H1 (cell line): ENCODE data around the gene ADGRD2. TPM values are rescaled to one million over a fixed set of nuclear protein-coding genes. Genes with fewer than 3 reads are reported as not detected.
"Not testable (repeated sequence)": the region's sequence is repeated elsewhere in the genome, so short reads cannot be mapped to it uniquely, and the experiment has no call there.

Experiments used
- CTCF ChIA-PET: fragments of 300-600 bp; sonication (Branson Sonifier 250); formaldehyde crosslinking; loops from one replicate; lab custom pipeline; 2021; ENCODE audit not compliant: partially characterized antibody; lab: Charles Lee
- POLR2A ChIA-PET: fragments of 300-600 bp; sonication (Branson Sonifier 250); formaldehyde crosslinking; loops from one replicate; lab custom pipeline; 2021; ENCODE audit warnings: inconsistent platforms; ENCODE audit not compliant: partially characterized antibody; lab: Charles Lee
- DNase-seq, 2 experiments: peaks; one replicate each; pipeline versions ENCODE4 v3.0.0 to v3.0.0-alpha.2; 2010 to 2022; ENCODE audit warnings: low spot score in 2 of 2, low read depth in 1 of 2, mixed read lengths in 1 of 2
- FAIRE-seq: peaks from 2 replicates; lab custom pipeline; 2011; peaks lifted over from hg19 to GRCh38; lab: Jason Lieb, UNC
- H2AFZ ChIP-seq: 2 replicates; pipeline ENCODE4 v1.8.1; 2012; ENCODE audit warnings: low read length, inconsistent platforms
- H2AK5ac ChIP-seq: 2 replicates; pipeline ENCODE4 v1.6.1; 2013; ENCODE audit warnings: low read depth, low read length
- H2BK120ac ChIP-seq: replicated peaks from 2 replicates; pipeline ENCODE3; 2013; ENCODE audit warnings: low read depth, low read length, inconsistent platforms
- H2BK12ac ChIP-seq: 2 replicates; pipeline ENCODE4 v1.6.1; 2013; ENCODE audit warnings: low read depth, low read length
- H2BK15ac ChIP-seq: 2 replicates; pipeline ENCODE4 v1.6.1; 2013; ENCODE audit warnings: low read length
- H2BK20ac ChIP-seq: 2 replicates; pipeline ENCODE4 v1.6.1; 2013; ENCODE audit warnings: low read length
- H2BK5ac ChIP-seq: 2 replicates; pipeline ENCODE4 v1.6.1; 2013; ENCODE audit warnings: low read depth, low read length
- H3K14ac ChIP-seq: 2 replicates; pipeline ENCODE4 v1.6.1; 2013; ENCODE audit warnings: inconsistent platforms; ENCODE audit not compliant: insufficient read length
- H3K18ac ChIP-seq: 2 replicates; pipeline ENCODE4 v1.6.1; 2013; ENCODE audit warnings: low read length; ENCODE audit errors: extremely low read depth
- H3K23ac ChIP-seq: 2 replicates; pipeline ENCODE4 v1.6.1; 2013; ENCODE audit warnings: inconsistent platforms; ENCODE audit not compliant: insufficient read length
- H3K23me2 ChIP-seq: 2 replicates; pipeline ENCODE4 v1.6.1; 2013; ENCODE audit warnings: low read depth, low read length
- H3K27ac ChIP-seq: 2 replicates; pipeline ENCODE4 v1.6.1; 2011; ENCODE audit warnings: low read depth, low read length, inconsistent platforms
- H3K27me3 ChIP-seq, 4 experiments: replicated peaks in 1 of 4; 1 replicate in 1 of 4; 2 replicates in 3 of 4; pipeline versions ENCODE4 v1.6.1 to v1.8.1; 2011 to 2013; ENCODE audit warnings: low read length in 3 of 4, mild to moderate bottlenecking in 3 of 4, inconsistent platforms in 2 of 4, mixed read lengths in 2 of 4, moderate library complexity in 1 of 4; ENCODE audit not compliant: control insufficient read depth in 3 of 4, insufficient read depth in 3 of 4; ENCODE audit errors: extremely low read depth in 1 of 4
- H3K36me3 ChIP-seq, 4 experiments: 2 replicates each; pipeline versions ENCODE4 v1.6.1 to v1.8.1; 2011 to 2013; ENCODE audit warnings: mild to moderate bottlenecking in 4 of 4, low read length in 3 of 4, moderate library complexity in 2 of 4, control low read depth in 1 of 4, inconsistent platforms in 1 of 4; ENCODE audit not compliant: insufficient read depth in 4 of 4, control insufficient read depth in 2 of 4
- H3K4ac ChIP-seq: replicated peaks from 2 replicates; pipeline ENCODE3; 2013; ENCODE audit warnings: low read length, low read depth, mixed read lengths, inconsistent platforms; ENCODE audit not compliant: insufficient read length
- H3K4me1 ChIP-seq, 4 experiments: replicated peaks in 1 of 4; 1 replicate in 1 of 4; 2 replicates in 3 of 4; pipeline versions ENCODE4 v1.6.1 to v1.8.1; 2011 to 2013; ENCODE audit warnings: low read length in 3 of 4, inconsistent platforms in 2 of 4, mixed read lengths in 1 of 4; ENCODE audit not compliant: insufficient read depth in 4 of 4, control insufficient read depth in 3 of 4
- H3K4me2 ChIP-seq, 2 experiments: 2 replicates each; pipeline versions ENCODE4 v1.6.1 to v1.8.1; 2011 to 2013; ENCODE audit warnings: low read depth in 2 of 2, low read length in 2 of 2, control low read depth in 1 of 2, inconsistent platforms in 1 of 2, mild to moderate bottlenecking in 1 of 2; ENCODE audit not compliant: insufficient read depth in 1 of 2
- H3K4me3 ChIP-seq, 4 experiments: fragments of 200-600, 300-600 bp in 1 of 4; sonication (generic), shearing (Covaris generic), sonication (Bioruptor Twin) in 1 of 4; 2 replicates each; pipeline versions ENCODE4 v1.5.1 to v1.8.1; 2011 to 2016; ENCODE audit warnings: low read length in 4 of 4, low read depth in 3 of 4, control low read depth in 2 of 4, inconsistent platforms in 2 of 4, mild to moderate bottlenecking in 2 of 4, mixed read lengths in 1 of 4, moderate library complexity in 1 of 4; ENCODE audit not compliant: insufficient read depth in 2 of 4; ENCODE audit errors: extremely low read depth in 1 of 4
- H3K56ac ChIP-seq: replicated peaks from 2 replicates; pipeline ENCODE3; 2013; ENCODE audit warnings: low read depth, mild to moderate bottlenecking, mixed read lengths, low read length, inconsistent platforms; ENCODE audit not compliant: insufficient read length
- H3K79me1 ChIP-seq: 2 replicates; pipeline ENCODE4 v1.6.1; 2013; ENCODE audit warnings: low read depth, low read length, control low read depth
- H3K79me2 ChIP-seq, 2 experiments: 2 replicates each; pipeline versions ENCODE4 v1.6.1 to v1.8.1; 2012 to 2013; ENCODE audit warnings: low read length in 2 of 2, mild to moderate bottlenecking in 2 of 2, inconsistent platforms in 1 of 2; ENCODE audit not compliant: insufficient read depth in 2 of 2, control insufficient read depth in 1 of 2
- H3K9ac ChIP-seq, 4 experiments: replicated peaks in 1 of 4; 1 replicate in 1 of 4; 2 replicates in 3 of 4; pipeline versions ENCODE4 v1.6.1 to v1.8.1; 2011 to 2013; ENCODE audit warnings: low read depth in 3 of 4, low read length in 3 of 4, control low read depth in 2 of 4, mild to moderate bottlenecking in 2 of 4, moderate library complexity in 2 of 4, inconsistent platforms in 1 of 4; ENCODE audit errors: extremely low read depth in 1 of 4
- H3K9me3 ChIP-seq, 2 experiments: 2 replicates each; pipeline versions ENCODE4 v1.6.1 to v1.8.1; 2012 to 2013; ENCODE audit warnings: mild to moderate bottlenecking in 2 of 2, moderate library complexity in 2 of 2, control low read depth in 1 of 2, inconsistent platforms in 1 of 2, low read depth in 1 of 2, low read length in 1 of 2, mixed read lengths in 1 of 2; ENCODE audit not compliant: insufficient read depth in 2 of 2
- H4K20me1 ChIP-seq, 2 experiments: replicated peaks in 1 of 2; 2 replicates each; pipeline versions ENCODE3 to v1.8.1; 2011 to 2013; ENCODE audit warnings: inconsistent platforms in 2 of 2, low read length in 2 of 2, mild to moderate bottlenecking in 1 of 2; ENCODE audit not compliant: insufficient read depth in 2 of 2, control insufficient read depth in 1 of 2
- H4K5ac ChIP-seq: 2 replicates; pipeline ENCODE4 v1.6.1; 2013; ENCODE audit warnings: low read length, low read depth, mixed read lengths, inconsistent platforms; ENCODE audit not compliant: insufficient read length
- H4K8ac ChIP-seq: 2 replicates; pipeline ENCODE4 v1.8.0; 2013; ENCODE audit warnings: mild to moderate bottlenecking, moderate library complexity, low read length, inconsistent platforms; ENCODE audit not compliant: insufficient read depth; ENCODE audit errors: extremely low read depth
- H4K91ac ChIP-seq: replicated peaks from 2 replicates; pipeline ENCODE3; 2013; ENCODE audit warnings: low read length, mixed read lengths, inconsistent platforms; ENCODE audit not compliant: insufficient read length
- WGBS, 2 experiments: shearing (Covaris generic) in 1 of 2; methylation state at CpG; one replicate each; pipeline versions ENCODE4 v1.1.6 to v1.1.7; 2013 to 2015; ENCODE audit warnings: low lambda C conversion rate in 2 of 2, mixed read lengths in 2 of 2, inconsistent platforms in 1 of 2, low coverage in 1 of 2, missing lambda C conversion rate in 1 of 2; ENCODE audit not compliant: insufficient replicate concordance in 2 of 2, insufficient coverage in 1 of 2, insufficient read length in 1 of 2; ENCODE audit errors: extremely low coverage in 1 of 2, missing lambda C conversion rate in 1 of 2; 5-methylcytosine and 5-hydroxymethylcytosine counted together
- polyA plus RNA-seq, 7 experiments: library from polyadenylated mRNA; depleted of rRNA in 3 of 7; stranded (reverse) in 5 of 7; unstranded in 2 of 7; fragments of >200 nt in 5 of 7; fragments of 200-250 nt in 2 of 7; gene quantifications; 1 replicate in 5 of 7; 2 replicates in 1 of 7; 4 replicates in 1 of 7; pipeline versions ENCODE4 v1.2.1 to v1.2.3, GENCODE V29; 2011 to 2013; ENCODE audit warnings: missing spikeins in 2 of 7, mixed read lengths in 2 of 7
- total RNA-seq: library from RNA; stranded (reverse); fragmentation: NEBNext Ultra II Directional; extraction: Animal tissue kit (Norgen Biotek cat#: 25700); gene quantifications from 2 replicates; pipeline ENCODE4 v1.2.1, GENCODE V29; 2021

Gene ADGRD2
- total and polyA plus RNA-seq, 2 of the 8 experiments (the other 6 are each of a cell fraction or from before 2014, with no cell fraction given): 0.41 to 1.4 TPM

- H4K8ac ChIP-seq, H3K4me2 ChIP-seq, H4K20me1 ChIP-seq, H3K27ac ChIP-seq, H2AFZ ChIP-seq, H3K27me3 ChIP-seq, H3K23ac ChIP-seq, H3K56ac ChIP-seq, H4K91ac ChIP-seq, H2AK5ac ChIP-seq, H3K14ac ChIP-seq, POLR2A ChIA-PET, H3K9ac ChIP-seq, FAIRE-seq, H3K18ac ChIP-seq, H2BK15ac ChIP-seq, H4K5ac ChIP-seq, H3K23me2 ChIP-seq, H3K4me1 ChIP-seq, H3K79me1 ChIP-seq, H3K4ac ChIP-seq, DNase-seq, H3K79me2 ChIP-seq, H3K36me3 ChIP-seq, H2BK20ac ChIP-seq, H3K4me3 ChIP-seq, H3K9me3 ChIP-seq, H2BK12ac ChIP-seq, H2BK5ac ChIP-seq, H2BK120ac ChIP-seq: not testable (repeated sequence)
- CTCF ChIA-PET: interaction anchor here (1.0 kb wide), 1 partner anchor 12 kb away, joined by 4 read pairs; no protein-coding TSS in a partner anchor
- 78% methylated on average over 12 of the region's 12 CpGs; no CpG with 5 or more reads in 1 of the 2 experiments for WGBS, 2 experiments
These were observed 24.5 kb upstream of the ADGRD2 start for GRCh38 chr9:124425733-124426132.
